ENCODE measurements around the gene MAP3K20. TPM values are rescaled to one million over a fixed set of nuclear protein-coding genes. Genes with fewer than 3 reads are reported as not detected.
A peak's percentile ranks its signal among the peaks of the same experiment; 100 is the strongest.

Gene MAP3K20
- total RNA-seq, 2 donors from 2014 or later, result 22.6 to 38.9 TPM

GRCh38 chr2:173109253-173110188, 33.9 kb downstream of the MAP3K20 start:
- intact Hi-C loops (cut with DNase I), result no loop called here
- Histone ChIP-seq H3K4me3 (no peak overlapping the region), H3K27me3 (no peaks in the 10 kb centered on the region), H3K9me3 (no peaks in the 10 kb centered on the region), H3K9ac (ENCODE audit: low read depth in 2 of 2, low read length in 2 of 2) (no peak overlapping the region), H3K4me1 (no peaks in the 10 kb centered on the region), H3K27ac (no peak overlapping the region), H3K36me3 (no peaks in the 10 kb centered on the region)
- TF ChIP-seq CTCF (IDR thresholded peaks at IDR 0.05), result no peak
- DNase-seq, result no peak

GRCh38 chr2:173117678-173118077, 42.0 kb downstream of the MAP3K20 start:
- no peak overlapping the region for H3K27ac ChIP-seq
- no peak for TF ChIP-seq CTCF (IDR thresholded peaks at IDR 0.05)
- intact Hi-C loops (cut with DNase I), result no loop called here

GRCh38 chr2:173118395-173118794, 42.7 kb downstream of the MAP3K20 start:
- H3K4me3 ChIP-seq, result no peak overlapping the region
- no peaks in the 10 kb centered on the region for H3K4me1 ChIP-seq
- H3K9me3 ChIP-seq, result no peaks in the 10 kb centered on the region
- intact Hi-C loops (cut with DNase I), result no loop called here
- TF ChIP-seq CTCF (IDR thresholded peaks at IDR 0.05), result no peak
- H3K27ac ChIP-seq, result no peak overlapping the region
- H3K27me3 ChIP-seq, result no peaks in the 10 kb centered on the region
- H3K36me3 ChIP-seq, result no peaks in the 10 kb centered on the region
- no peak overlapping the region for H3K9ac ChIP-seq (ENCODE audit: low read depth in 2 of 2, low read length in 2 of 2)
- DNase-seq, result no peak

More at GRCh38 chr2:173117678-173118077, 42.0 kb downstream of the MAP3K20 start:
- no peak overlapping the region for H3K9ac ChIP-seq (ENCODE audit: low read depth in 2 of 2, low read length in 2 of 2)
- H3K4me1 ChIP-seq, result no peaks in the 10 kb centered on the region
- H3K4me3 ChIP-seq, result no peak overlapping the region
- H3K27me3 ChIP-seq, result no peaks in the 10 kb centered on the region
- DNase-seq, result no peak
- no peaks in the 10 kb centered on the region for H3K9me3 ChIP-seq
- H3K36me3 ChIP-seq, result no peaks in the 10 kb centered on the region

GRCh38 chr2:173119069-173119807, 43.6 kb downstream of the MAP3K20 start:
- no peaks in the 10 kb centered on the region for H3K4me1 ChIP-seq
- TF ChIP-seq CTCF (IDR thresholded peaks at IDR 0.05), result no peak
- no peaks in the 10 kb centered on the region for H3K9me3 ChIP-seq
- DNase-seq, result peak; percentile 20
- H3K36me3 ChIP-seq, result no peaks in the 10 kb centered on the region
- H3K27ac ChIP-seq, result no peak overlapping the region
- H3K4me3 ChIP-seq, result no peak overlapping the region
- H3K27me3 ChIP-seq, result no peaks in the 10 kb centered on the region
- intact Hi-C loops (cut with DNase I), result no loop called here
- no peak overlapping the region for H3K9ac ChIP-seq (ENCODE audit: low read depth in 2 of 2, low read length in 2 of 2)

- DNase-seq, result no peak
- H3K4me3 ChIP-seq, result no peak overlapping the region
- no peak for TF ChIP-seq CTCF (IDR thresholded peaks at IDR 0.05)
- no peaks in the 10 kb centered on the region for H3K36me3 ChIP-seq
- H3K9me3 ChIP-seq, result no peaks in the 10 kb centered on the region
- intact Hi-C loops (cut with DNase I), result no loop called here
- no peaks in the 10 kb centered on the region for H3K4me1 ChIP-seq
- no peak overlapping the region for H3K9ac ChIP-seq (ENCODE audit: low read depth in 2 of 2, low read length in 2 of 2)
- H3K27me3 ChIP-seq, result no peaks in the 10 kb centered on the region
- H3K27ac ChIP-seq, result no peak overlapping the region
Observed at GRCh38 chr2:173119944-173120343, 44.3 kb downstream of the MAP3K20 start.

Measured in colonic mucosa (tissue), 4 donors.